Ureter (tissue), 1 donor: ENCODE data around the gene TMEM135. TPM values are rescaled to one million over a fixed set of nuclear protein-coding genes. Genes with fewer than 3 reads are reported as not detected.
"Not testable (repeated sequence)": the region's sequence is repeated elsewhere in the genome, so short reads cannot be mapped to it uniquely, and the experiment has no call there.

Experiments
- DNase-seq: peaks from one replicate; pipeline ENCODE4 v3.0.0-alpha.2; 2020; ENCODE audit warnings: low spot score
- total RNA-seq: library from RNA; stranded (reverse); gene quantifications from one replicate; pipeline ENCODE4 v1.2.4, GENCODE V29; 2023
- donor health status: DM: yes; HTN: yes; CAD: no.

Gene TMEM135
- total RNA-seq, result 25.5 TPM

GRCh38 chr11:87037450-87038234 is at the start of gene TMEM135:
Gene TMEM135, plus strand, starts transcription at chr11:87037934. Its CDS starts 112 bp downstream, at chr11:87038046.
- DNase-seq, result peak; percentile 92

GRCh38 chr11:86988351-86988881 is 49.3 kb upstream of the TMEM135 start:
- DNase-seq, result no peak

- no peak for DNase-seq
Measured at GRCh38 chr11:86990031-86990430, 47.7 kb upstream of the TMEM135 start.

GRCh38 chr11:86990515-86990914 is 47.2 kb upstream of the TMEM135 start:
- no peak for DNase-seq

GRCh38 chr11:86991341-86991740 is 46.4 kb upstream of the TMEM135 start:
- no peak for DNase-seq

- not testable (repeated sequence) for DNase-seq
Measured at GRCh38 chr11:86992340-86992739, 45.4 kb upstream of the TMEM135 start.

- no peak for DNase-seq
Measured at GRCh38 chr11:86993031-86993430, 44.7 kb upstream of the TMEM135 start.

- DNase-seq, result no peak
Measured at GRCh38 chr11:86996953-86997570, 40.7 kb upstream of the TMEM135 start.

- DNase-seq, result no peak
Measured at GRCh38 chr11:86999388-86999787, 38.3 kb upstream of the TMEM135 start.

GRCh38 chr11:86999859-87000753 is 37.6 kb upstream of the TMEM135 start:
- DNase-seq, result peak; percentile 47

- no peak for DNase-seq
Measured at GRCh38 chr11:87002918-87003317, 34.8 kb upstream of the TMEM135 start.

GRCh38 chr11:87004281-87004680 is 33.5 kb upstream of the TMEM135 start:
- not testable (repeated sequence) for DNase-seq

- DNase-seq, result no peak
Measured at GRCh38 chr11:87005569-87005921, 32.2 kb upstream of the TMEM135 start.

- no peak for DNase-seq
Measured at GRCh38 chr11:87006035-87006434, 31.7 kb upstream of the TMEM135 start.

GRCh38 chr11:87007963-87008362 is 29.8 kb upstream of the TMEM135 start:
- no peak for DNase-seq

GRCh38 chr11:87012089-87012488 is 25.6 kb upstream of the TMEM135 start:
- DNase-seq, result no peak

- DNase-seq, result no peak
Measured at GRCh38 chr11:87012673-87013072, 25.1 kb upstream of the TMEM135 start.

GRCh38 chr11:87013912-87014825 is 23.6 kb upstream of the TMEM135 start:
- no peak for DNase-seq

GRCh38 chr11:87015645-87016044 is 22.1 kb upstream of the TMEM135 start:
- no peak for DNase-seq

- no peak for DNase-seq
Measured at GRCh38 chr11:87019613-87020271, 18.0 kb upstream of the TMEM135 start.
